GM12875 (cell line): ENCODE measurements around the gene NCOR2.

Source experiments
- H3K4me3 ChIP-seq: one replicate; pipeline ENCODE4 v1.5.1; 2011; ENCODE audit warnings: low read depth, low read length, control low read depth
- CTCF ChIP-seq: IDR thresholded peaks from 2 replicates; pipeline ENCODE4 v1.5.1; 2011; ENCODE audit warnings: low read depth, mild to moderate bottlenecking, control low read depth, inconsistent platforms, low read length, moderate library complexity, borderline replicate concordance; ENCODE audit not compliant: insufficient read depth

The NCOR2 gene

GRCh38 chr12:124557518-124558223 lies 9.7 kb downstream of the NCOR2 start:
- TF ChIP-seq CTCF, result no peak
- H3K4me3 ChIP-seq, result no peak overlapping the region

GRCh38 chr12:124556896-124557501 lies 10.4 kb downstream of the NCOR2 start:
- no peak for TF ChIP-seq CTCF
- H3K4me3 ChIP-seq, result no peak overlapping the region

GRCh38 chr12:124556074-124556466 lies 11.3 kb downstream of the NCOR2 start:
- H3K4me3 ChIP-seq, result no peak overlapping the region
- no peak for TF ChIP-seq CTCF

- no peak overlapping the region for H3K4me3 ChIP-seq
- no peak for TF ChIP-seq CTCF
Measured at GRCh38 chr12:124555168-124556073, 12.0 kb downstream of the NCOR2 start.

GRCh38 chr12:124554429-124555029 lies 12.9 kb downstream of the NCOR2 start:
- TF ChIP-seq CTCF, result no peak

GRCh38 chr12:124553862-124554428 lies 13.5 kb downstream of the NCOR2 start:
- H3K4me3 ChIP-seq, result no peak overlapping the region
- no peak for TF ChIP-seq CTCF

More at GRCh38 chr12:124554429-124555029, 12.9 kb downstream of the NCOR2 start:
- H3K4me3 ChIP-seq, result no peak overlapping the region
